ENCODE results near the gene ANKRD16.

DNA sequence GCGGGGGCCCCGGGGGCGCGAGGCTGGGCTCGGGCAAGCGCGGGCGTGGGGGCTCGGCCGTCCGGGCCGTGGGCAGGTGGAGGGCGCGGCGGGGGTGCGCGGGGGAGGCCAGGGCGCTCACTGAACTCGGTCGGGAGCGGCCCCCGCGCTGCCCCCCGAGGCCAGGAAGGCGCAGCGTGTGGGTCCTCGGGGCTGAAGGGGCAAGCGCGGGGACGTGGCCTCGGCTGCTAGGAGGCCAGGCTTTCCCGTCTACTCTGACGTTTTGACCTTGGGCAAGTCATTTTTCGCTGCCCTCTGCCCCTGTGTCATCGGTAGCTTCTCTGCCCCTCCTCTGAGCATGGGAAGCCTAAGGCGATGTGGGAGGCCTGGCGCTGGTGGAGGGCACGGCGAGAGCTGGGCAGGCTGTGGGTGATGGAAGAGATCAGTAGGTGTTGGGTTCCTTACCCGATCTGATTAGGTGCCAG, 791 bp upstream of the ANKRD16 start:
- no peak for TF ChIP-seq POLR2A (IDR thresholded peaks at IDR 0.05)
- TF ChIP-seq, protein P1, sequence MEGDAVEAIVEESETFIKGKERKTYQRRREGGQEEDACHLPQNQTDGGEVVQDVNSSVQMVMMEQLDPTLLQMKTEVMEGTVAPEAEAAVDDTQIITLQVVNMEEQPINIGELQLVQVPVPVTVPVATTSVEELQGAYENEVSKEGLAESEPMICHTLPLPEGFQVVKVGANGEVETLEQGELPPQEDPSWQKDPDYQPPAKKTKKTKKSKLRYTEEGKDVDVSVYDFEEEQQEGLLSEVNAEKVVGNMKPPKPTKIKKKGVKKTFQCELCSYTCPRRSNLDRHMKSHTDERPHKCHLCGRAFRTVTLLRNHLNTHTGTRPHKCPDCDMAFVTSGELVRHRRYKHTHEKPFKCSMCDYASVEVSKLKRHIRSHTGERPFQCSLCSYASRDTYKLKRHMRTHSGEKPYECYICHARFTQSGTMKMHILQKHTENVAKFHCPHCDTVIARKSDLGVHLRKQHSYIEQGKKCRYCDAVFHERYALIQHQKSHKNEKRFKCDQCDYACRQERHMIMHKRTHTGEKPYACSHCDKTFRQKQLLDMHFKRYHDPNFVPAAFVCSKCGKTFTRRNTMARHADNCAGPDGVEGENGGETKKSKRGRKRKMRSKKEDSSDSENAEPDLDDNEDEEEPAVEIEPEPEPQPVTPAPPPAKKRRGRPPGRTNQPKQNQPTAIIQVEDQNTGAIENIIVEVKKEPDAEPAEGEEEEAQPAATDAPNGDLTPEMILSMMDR (IDR thresholded peaks at IDR 0.05) = no peak

Data from body of pancreas (tissue), 4 donors.